GM12892 (cell line): Measurements from ENCODE around the gene NMU.

Experiments used
- DNase-seq: peaks from one replicate; pipeline ENCODE4 v3.0.0; 2011; ENCODE audit not compliant: insufficient read length
- FAIRE-seq: peaks from 2 replicates; lab custom pipeline; 2011; peaks lifted over from hg19 to GRCh38; lab: Jason Lieb, UNC
- POLR2A ChIP-seq: IDR thresholded peaks from 2 replicates; pipeline ENCODE4 v1.6.1; 2011; ENCODE audit warnings: low read depth, low read length, control low read depth
- POLR2AphosphoS5 ChIP-seq: IDR thresholded peaks from 2 replicates; pipeline ENCODE4 v1.6.1; 2011; ENCODE audit warnings: low read depth, low read length, control low read depth
- TAF1 ChIP-seq: IDR thresholded peaks from 2 replicates; pipeline ENCODE4 v1.6.1; 2011; ENCODE audit warnings: low read depth, mild to moderate bottlenecking, control low read depth, low read length, borderline replicate concordance

NMU gene

GRCh38 chr4:55617587-55618197 is 18.4 kb downstream of the NMU start:
- no peak for DNase-seq
- TF ChIP-seq TAF1 (no peak), POLR2AphosphoS5 (no peak), POLR2A (no peak)
- FAIRE-seq = peak; percentile 46

DNA sequence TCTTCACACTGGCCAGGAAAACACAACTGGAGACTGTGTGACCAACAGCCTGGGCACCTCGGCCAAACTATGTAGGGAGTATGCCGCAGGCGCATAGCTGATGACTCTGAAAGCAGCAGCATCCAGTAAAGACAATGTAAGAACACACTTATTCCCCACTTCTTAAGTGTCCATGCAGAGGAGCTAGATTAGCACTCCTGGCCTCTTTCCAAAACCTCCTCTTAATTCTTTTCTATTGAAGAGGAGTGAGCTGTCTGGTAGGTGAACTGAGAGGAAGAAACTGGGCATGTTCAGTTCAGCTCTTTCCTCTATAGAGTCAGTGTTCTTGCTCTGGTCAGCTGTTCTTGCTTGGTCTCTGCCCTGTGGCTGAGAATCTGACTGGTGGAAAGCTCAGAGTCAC is 21.1 kb downstream of the NMU start:
- TF ChIP-seq TAF1 (no peak), POLR2A (no peak)
- FAIRE-seq (no peak), DNase-seq (no peak)

DNA sequence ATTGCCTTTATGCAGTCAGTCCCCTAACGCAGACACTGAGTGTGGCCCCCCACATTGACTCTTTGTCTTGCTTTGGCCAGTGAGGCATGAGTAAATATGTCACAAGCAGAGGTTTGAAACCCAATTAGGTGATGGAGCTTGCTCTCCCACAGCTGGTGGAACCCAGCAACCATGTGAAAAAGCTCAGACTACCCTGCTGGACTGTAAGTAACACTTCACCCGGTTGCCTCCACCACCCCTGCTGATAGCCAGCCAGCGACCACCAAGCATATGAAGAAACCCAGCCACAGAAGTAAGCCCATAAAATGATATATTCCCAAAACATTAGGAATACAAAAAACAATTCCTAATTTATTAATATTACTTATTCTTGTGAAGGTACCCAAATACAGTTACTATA is 22.5 kb downstream of the NMU start:
- no peak for FAIRE-seq
- no peak for DNase-seq
- TF ChIP-seq TAF1 = no peak
- no peak for TF ChIP-seq POLR2AphosphoS5
- no peak for TF ChIP-seq POLR2A

DNA sequence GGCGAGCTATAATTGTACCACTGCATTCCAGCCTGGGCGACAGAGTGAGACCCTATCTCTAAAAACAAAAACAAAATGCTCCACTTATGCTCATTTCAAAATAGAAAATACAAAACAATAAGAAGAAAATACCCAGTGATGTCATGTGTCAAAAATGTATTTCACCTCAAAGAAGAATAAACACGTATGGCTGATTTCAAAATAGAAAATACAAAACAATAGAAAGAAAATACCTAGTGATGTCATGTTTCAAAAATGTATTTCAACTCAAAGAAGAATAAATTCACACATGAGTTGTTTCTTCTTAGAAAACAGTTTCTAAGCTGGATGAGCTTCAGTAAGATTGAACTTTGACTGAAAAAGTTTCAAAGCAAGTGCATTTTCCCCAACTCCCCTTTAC is 23.8 kb downstream of the NMU start:
- TF ChIP-seq POLR2AphosphoS5 (no peak), POLR2A (no peak), TAF1 (no peak)
- DNase-seq (no peak), FAIRE-seq (no peak)

- no peak for TF ChIP-seq POLR2AphosphoS5
- no peak for TF ChIP-seq TAF1
- TF ChIP-seq POLR2A = no peak
- DNase-seq (no peak), FAIRE-seq (no peak)
These were observed 24.6 kb downstream of the NMU start for GRCh38 chr4:55611358-55612059.

- DNase-seq = no peak
These were observed 25.7 kb downstream of the NMU start for GRCh38 chr4:55610381-55610780.

DNA sequence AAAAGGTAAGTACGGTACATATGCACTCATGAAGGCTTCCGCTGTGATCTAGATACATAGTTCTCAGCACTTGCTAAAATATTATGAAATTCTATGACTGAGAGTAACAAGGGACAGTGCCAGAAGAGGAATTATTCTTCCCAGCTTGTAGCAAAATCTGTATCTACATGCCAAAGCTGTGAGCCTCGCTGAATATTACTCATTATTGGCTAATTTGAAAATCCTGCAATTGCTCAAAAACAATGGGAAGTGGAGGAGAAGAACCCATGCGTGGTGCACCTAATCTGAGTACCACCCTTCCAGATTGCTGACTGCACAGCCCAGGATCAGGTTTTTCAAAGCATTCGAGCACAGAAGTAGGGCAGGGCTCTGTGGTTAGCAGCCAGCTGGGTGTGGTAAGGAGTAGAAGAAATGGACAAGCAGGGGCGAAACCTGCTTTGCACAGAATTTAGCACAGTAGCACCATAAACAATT is 26.7 kb downstream of the NMU start:
- no peak for DNase-seq
- peak; percentile 21 for FAIRE-seq

More at GRCh38 chr4:55610381-55610780, 25.7 kb downstream of the NMU start:
- TF ChIP-seq POLR2AphosphoS5 (no peak), POLR2A (no peak), TAF1 (no peak)
- FAIRE-seq = no peak

DNA sequence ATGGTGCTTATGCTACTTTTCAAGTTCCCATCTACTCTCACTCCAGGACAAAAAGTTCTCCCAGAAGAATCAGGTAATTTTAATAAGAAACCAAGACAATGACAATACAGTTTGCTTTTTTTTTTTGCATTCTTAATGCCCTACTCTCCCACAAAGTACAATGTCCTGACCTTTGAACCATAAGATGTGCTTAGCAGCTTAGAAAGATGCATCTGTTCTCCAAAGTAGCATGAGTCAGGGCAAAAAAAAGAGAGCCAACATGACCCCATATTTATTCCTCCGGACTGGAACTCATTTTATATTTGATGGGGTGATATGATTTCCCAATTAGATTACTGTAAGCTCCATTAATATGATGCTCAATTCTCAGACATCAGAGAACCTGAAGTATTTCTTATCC is 27.5 kb downstream of the NMU start:
- no peak for TF ChIP-seq POLR2A
- DNase-seq = no peak
- no peak for FAIRE-seq

More for the DNA sequence above, 26.7 kb downstream of the NMU start:
- TF ChIP-seq POLR2AphosphoS5 = no peak
- no peak for TF ChIP-seq TAF1
- TF ChIP-seq POLR2A = no peak

- DNase-seq (no peak), FAIRE-seq (no peak)
- no peak for TF ChIP-seq TAF1
- TF ChIP-seq POLR2A = no peak
- TF ChIP-seq POLR2AphosphoS5 = no peak
These were observed 31.1 kb downstream of the NMU start for GRCh38 chr4:55604996-55605395.

GRCh38 chr4:55600640-55601039 is 35.5 kb downstream of the NMU start:
- no peak for FAIRE-seq
- TF ChIP-seq TAF1 (no peak), POLR2AphosphoS5 (no peak), POLR2A (no peak)

GRCh38 chr4:55598641-55599040 is 37.5 kb downstream of the NMU start:
- TF ChIP-seq POLR2AphosphoS5 (no peak), TAF1 (no peak), POLR2A (no peak)
- FAIRE-seq (no peak), DNase-seq (no peak)

More at GRCh38 chr4:55600640-55601039, 35.5 kb downstream of the NMU start:
- no peak for DNase-seq

DNA sequence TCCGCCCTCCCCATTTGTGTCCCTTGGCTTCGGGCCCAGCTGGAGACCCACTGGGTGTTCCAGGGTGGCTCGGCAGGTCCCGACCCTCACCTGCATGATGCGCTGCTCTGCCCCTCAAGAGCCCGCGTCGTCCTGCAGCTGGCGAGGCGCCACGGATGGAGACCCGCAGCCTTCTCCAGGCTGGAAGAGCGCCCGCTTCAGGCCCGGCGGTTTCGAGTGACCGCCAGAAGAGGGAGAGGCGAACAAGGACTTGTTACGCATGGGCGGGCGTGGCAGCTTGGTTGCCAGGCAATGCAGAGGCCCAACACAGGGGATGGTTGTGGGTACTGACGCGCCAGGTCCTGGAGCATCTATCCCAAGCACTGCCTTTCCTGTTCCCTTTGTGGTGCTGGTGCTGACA is 44.1 kb downstream of the NMU start, which contains the start of gene PDCL2:
TSS of gene PDCL2 (minus strand) at position 232 of the 400 bp plus-strand sequence. CDS start at position 96, 136 bp downstream.
- TF ChIP-seq POLR2A (no peak), POLR2AphosphoS5 (no peak), TAF1 (no peak)
- FAIRE-seq (no peak), DNase-seq (no peak)
